DLD1 (cell line): ENCODE data around the gene PPM1L.
"Not testable (repeated sequence)": the region's sequence is repeated elsewhere in the genome, so short reads cannot be mapped to it uniquely, and the experiment has no call there.

ENCODE experiments used
- in situ Hi-C: cut with HindIII; loops from 2 replicates; pipeline ENCODE4 v1.10.0; 2017; ENCODE audit warnings: low sequenced_read_pairs

PPM1L gene

GRCh38 chr3:161025911-161026310, 269.9 kb downstream of the PPM1L start:
- in situ Hi-C loops, result no loop called here

DNA sequence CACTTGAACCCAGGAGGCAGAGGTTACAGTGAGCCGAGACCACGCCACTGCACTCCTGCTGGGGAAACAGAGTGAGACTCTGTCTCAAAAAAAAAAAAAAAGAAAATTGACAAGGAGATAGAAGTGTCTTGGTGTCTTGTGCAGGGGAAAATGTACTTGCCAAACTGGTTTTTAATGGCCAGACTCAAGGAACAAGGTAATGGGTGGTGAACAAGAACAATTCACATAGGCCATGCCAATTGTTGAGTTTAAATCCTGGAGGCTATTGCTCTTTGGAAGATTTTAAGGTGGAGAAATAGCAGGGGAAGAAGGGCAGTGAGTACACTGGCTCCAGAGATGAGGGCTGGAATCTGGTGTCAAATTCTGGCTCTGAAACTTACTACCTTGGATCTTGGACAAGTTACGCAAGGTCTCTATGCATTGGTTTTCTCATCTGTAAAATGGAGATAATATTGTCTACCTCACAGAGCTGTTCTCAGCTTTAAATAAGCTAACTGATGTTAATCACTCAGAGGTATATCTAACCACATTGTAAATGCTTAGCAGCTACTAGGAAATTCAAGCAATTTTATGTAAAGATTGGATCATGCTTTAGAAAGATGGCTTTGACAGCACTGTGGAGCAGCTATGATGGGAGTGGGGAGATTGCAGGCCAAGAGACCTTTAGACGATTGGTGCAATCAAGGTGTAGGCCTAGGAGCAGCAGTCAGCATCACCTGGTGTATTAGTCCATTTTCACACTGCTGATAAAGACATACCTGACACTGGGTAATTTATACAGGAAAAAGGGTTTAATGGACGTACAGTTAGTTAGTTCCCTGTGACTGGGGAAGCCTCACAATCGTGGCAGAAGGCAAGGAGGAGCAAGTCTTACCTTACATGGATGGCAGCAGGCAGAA, 270.8 kb downstream of the PPM1L start:
- in situ Hi-C loops, result no loop called here

- in situ Hi-C loops, result no loop called here
These were observed 272.6 kb downstream of the PPM1L start for GRCh38 chr3:161028555-161029153.

- in situ Hi-C loops, result no loop called here
These were observed 275.1 kb downstream of the PPM1L start for GRCh38 chr3:161031134-161031533.

- in situ Hi-C loops, result not testable (repeated sequence)
These were observed 279.0 kb downstream of the PPM1L start for GRCh38 chr3:161034913-161035550.

DNA sequence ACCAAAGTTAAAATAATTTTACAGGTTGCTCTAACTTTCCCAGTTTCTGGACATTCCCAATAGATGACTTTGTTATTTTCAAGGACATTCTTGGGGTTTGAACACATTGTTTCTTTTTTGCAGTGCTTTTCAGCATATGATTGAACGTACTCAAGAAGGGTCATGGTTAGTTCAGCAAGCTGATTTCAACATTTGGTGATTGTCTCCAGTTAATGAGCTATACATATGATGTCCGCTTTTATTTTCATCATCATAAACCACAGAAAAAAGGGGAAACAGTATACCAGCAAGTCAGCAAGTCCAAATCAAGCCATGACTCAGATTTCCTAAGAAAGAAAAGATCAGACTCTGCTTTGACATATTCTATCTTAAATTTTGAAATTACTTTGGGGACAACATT, 279.7 kb downstream of the PPM1L start:
- in situ Hi-C loops, result no loop called here

DNA sequence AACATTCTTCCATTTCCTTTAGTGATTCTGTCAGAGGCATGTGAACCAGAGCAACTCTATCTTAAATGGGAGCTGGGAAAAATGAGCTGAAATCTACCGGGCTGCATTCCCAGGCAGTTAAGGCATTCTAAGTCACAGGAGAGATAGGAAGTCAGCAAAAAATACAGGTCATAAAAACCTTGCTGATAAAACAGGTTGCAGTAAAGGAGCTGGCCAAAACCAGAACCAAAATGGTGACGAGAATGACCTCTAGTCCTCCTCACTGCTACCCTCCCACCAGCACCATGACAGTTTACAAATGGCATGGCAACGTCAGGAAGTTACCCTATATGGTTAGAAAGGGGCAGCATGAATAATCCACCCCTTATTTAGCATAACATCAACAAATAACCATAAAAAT, 282.7 kb downstream of the PPM1L start:
- in situ Hi-C loops, result no loop called here

GRCh38 chr3:161042023-161042501, 286.0 kb downstream of the PPM1L start:
- in situ Hi-C loops, result no loop called here

DNA sequence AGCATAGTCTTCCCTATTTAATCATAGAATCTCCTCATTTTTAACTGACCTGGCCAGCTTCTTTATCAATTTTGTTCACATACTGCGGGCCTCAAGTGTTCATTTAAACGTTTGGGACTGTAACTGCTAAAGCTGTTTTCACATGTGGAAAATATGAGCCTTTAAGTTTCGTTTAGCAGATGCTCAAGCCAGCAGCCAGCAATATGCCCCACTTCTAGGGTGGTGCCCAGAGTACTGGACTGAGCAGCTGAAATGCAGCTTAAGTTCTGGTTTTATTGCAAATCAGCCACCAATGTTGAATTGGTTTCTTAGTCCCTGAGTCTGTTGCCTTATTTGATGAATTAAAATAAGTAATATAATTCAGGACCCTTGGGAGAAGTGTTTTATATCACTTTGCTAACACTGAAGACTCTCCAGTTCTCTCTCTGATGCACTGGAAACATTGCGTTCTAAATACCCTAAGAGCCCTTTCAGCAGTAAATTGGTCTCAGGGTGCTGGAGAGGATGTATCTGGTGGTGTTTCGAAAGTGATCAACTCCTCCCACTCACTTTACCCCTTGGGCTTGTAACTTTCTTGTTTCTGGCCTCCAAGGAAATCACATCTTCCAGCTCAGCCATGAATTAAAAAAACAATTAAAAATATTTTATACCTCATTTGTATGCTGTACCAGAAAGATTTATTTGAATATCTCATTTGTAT, 287.5 kb downstream of the PPM1L start:
- in situ Hi-C loops, result no loop called here

DNA sequence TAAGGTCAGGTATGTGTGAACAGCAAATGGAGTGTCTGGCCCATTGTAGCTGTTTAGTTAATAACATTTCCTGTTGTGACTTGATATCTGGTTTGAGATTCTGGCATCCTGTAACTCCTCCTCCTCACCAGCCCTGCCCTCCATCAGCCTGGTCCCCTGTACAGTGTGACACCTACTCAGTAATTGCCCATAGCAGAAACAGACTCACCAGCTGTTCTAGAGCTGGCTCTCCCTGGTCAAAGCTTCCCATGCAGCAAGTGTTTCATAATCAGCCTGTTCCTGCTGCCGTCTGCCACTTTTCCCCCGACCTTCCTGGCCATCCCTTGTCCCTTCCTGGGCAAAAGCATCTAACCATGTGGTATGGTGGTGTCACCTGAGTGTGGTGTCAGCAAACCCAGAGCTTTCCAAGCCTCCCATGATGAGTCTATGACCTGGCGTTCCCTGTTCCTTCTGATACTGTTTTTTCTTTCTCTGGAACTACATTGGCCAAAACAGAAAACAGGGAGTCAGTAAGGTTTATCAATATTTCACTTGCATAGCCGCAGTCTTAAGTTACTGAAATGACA, 293.7 kb downstream of the PPM1L start:
- in situ Hi-C loops, result no loop called here

DNA sequence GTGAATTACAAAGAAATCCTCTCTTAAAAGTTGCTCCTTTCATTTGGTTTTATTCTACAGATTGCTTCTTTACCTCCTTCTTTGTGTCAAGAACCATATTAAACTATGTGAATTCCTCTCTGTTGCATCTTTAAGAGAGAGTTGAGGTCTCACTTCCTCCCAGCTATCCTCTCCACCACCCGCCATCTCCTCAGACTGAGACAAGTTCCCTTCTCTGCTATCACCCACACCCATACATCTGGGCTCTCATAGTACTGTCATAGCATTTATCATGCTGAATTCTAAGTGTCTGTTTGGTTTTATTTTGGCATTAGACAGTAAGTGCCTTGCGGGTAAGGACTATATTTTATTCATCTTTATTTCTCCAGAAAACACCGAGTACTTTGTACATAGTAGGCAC, 294.9 kb downstream of the PPM1L start:
- in situ Hi-C loops, result no loop called here

- in situ Hi-C loops, result no loop called here
These were observed 295.8 kb downstream of the PPM1L start for GRCh38 chr3:161051856-161052255.

GRCh38 chr3:161054860-161055604, 299.0 kb downstream of the PPM1L start:
- in situ Hi-C loops, result no loop called here

DNA sequence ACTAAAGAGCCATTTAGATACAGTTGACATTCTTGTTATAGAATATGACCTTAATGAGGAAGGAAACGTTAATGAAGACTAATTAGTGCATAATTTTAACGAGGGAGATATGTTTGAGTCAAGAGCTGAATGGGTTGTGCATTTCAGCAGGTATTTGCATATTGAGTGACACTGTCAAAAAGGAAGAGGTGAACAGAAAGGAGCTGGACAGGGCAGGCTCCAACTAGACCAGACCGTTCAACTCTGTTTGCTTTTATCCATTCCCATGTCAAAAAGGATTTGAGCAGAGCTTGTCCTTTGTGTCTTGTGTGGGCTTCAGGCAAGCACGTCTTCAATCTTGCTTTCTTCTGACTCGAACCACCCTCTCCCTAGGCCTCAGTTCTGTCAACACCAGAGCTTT, 308.4 kb downstream of the PPM1L start:
- in situ Hi-C loops, result no loop called here

DNA sequence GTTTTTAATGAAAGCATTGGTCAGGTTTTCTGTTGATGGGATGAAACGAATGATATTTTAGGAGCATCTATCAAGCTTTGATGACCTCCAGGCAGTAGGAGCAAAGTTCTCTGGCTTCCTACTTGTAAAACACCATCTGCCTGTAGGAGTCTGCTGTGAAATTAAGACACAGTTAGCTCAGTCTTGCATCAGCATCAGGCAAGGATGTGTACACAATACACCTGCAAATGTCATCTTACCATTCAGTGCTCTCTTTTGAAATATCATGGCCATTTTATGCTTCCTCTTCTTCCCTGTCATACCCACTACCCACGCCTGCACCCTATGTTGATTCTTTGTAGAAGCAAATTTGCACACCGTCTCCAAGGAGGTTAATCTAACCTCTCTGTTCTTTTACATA, 310.9 kb downstream of the PPM1L start:
- in situ Hi-C loops, result no loop called here

- in situ Hi-C loops, result no loop called here
These were observed 311.3 kb downstream of the PPM1L start for GRCh38 chr3:161067335-161067734.

- in situ Hi-C loops, result no loop called here
These were observed 313.6 kb downstream of the PPM1L start for GRCh38 chr3:161069511-161070251.

DNA sequence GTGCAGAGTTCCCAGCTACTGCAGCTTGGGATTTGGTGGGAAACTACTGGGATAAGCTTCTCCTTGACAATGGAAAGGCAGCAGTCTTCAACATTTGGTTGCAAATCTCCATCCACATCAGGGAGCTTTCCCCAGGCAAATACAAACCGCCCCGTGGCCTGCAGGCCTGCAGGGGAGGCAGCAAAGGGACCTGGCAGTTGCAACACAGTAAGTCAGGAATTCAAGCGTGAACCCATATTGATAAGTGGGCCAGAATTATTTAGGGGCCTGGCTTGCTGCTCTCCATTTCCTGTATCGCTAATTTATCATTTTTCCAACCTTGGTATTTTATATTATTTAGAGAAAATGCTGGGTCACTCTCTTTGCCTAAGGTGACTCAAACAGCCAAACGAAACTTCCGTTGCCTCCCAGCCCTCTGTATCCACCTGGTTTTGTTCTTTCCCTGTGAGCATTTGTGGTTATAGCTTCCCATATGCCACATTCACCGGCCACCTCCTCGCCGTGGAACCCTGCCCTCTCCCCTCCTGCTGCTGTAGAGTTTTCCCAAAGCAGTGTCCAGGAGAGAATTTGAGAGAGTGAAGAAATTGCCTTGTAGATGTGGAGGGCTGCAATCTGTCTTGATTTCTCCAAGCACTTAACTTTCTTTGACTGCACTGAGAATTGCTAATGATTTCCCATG, 314.4 kb downstream of the PPM1L start:
- in situ Hi-C loops, result no loop called here
